K562 (cell line): Measurements from ENCODE around the gene ELF1.

Experiments
- CTCF ChIP-seq, 3 experiments: IDR thresholded peaks in 2 of 3; conservative IDR thresholded peaks in 1 of 3; 2 replicates each; pipeline ENCODE4 v1.5.1; 2011 to 2012; ENCODE audit warnings: low read length in 3 of 3, mild to moderate bottlenecking in 3 of 3, control low read depth in 2 of 3, improper control_type of control experiment in 1 of 3, inconsistent platforms in 1 of 3, low read depth in 1 of 3, mixed read lengths in 1 of 3, moderate library complexity in 1 of 3; ENCODE audit not compliant: insufficient read depth in 2 of 3
- EZH2 ChIP-seq: IDR thresholded peaks from 2 replicates; pipeline ENCODE4 v1.6.1; 2012; ENCODE audit warnings: low read depth, mild to moderate bottlenecking, inconsistent platforms, low read length, borderline replicate concordance
- GABPA ChIP-seq: fragments of 200-800 bp; sonication (Bioruptor generic); conservative IDR thresholded peaks from 2 replicates; pipeline ENCODE4 v1.6.1; 2016; ENCODE audit warnings: low read depth, missing genetic modification characterization, missing compliant biosample characterization
- GATA2 ChIP-seq: sonication (generic); formaldehyde crosslinking; IDR thresholded peaks from 2 replicates; pipeline ENCODE4 v1.4.0; 2020; ENCODE audit warnings: mild to moderate bottlenecking, missing genetic modification reagents
- GTF2F1 ChIP-seq: IDR thresholded peaks from 2 replicates; pipeline ENCODE4 v1.6.1; 2011; ENCODE audit warnings: low read depth, low read length, improper control_type of control experiment
- HDAC6 ChIP-seq: IDR thresholded peaks from 2 replicates; pipeline ENCODE4 v1.6.1; 2012; ENCODE audit warnings: low read depth, mild to moderate bottlenecking, control low read depth, inconsistent platforms, low read length, moderate library complexity
- NBN ChIP-seq: fragments of 450-650 bp; IDR thresholded peaks from 2 replicates; pipeline ENCODE4 v1.6.1; 2016; ENCODE audit warnings: low read depth, mild to moderate bottlenecking
- NR3C1 ChIP-seq: sonication (generic); formaldehyde crosslinking; IDR thresholded peaks from 2 replicates; pipeline ENCODE4 v1.8.1; 2022; ENCODE audit warnings: missing genetic modification reagents
- PHF8 ChIP-seq: fragments of 200-600 bp; sonication (generic); IDR thresholded peaks from 2 replicates; pipeline ENCODE4 v1.6.1; 2012; ENCODE audit warnings: mixed run types, mild to moderate bottlenecking, inconsistent platforms, low read length, moderate library complexity, borderline replicate concordance
- POLR2A ChIP-seq: fragments of 450-650 bp; conservative IDR thresholded peaks from 2 replicates; pipeline ENCODE4 v1.6.1; 2016
- SNRNP70 ChIP-seq: fragments of 200-400 bp; formaldehyde crosslinking; optimal IDR thresholded peaks from 2 replicates; pipeline ENCODE3; 2017; ENCODE audit warnings: low read depth, low read length
- TCF7 ChIP-seq: sonication (generic); IDR thresholded peaks from 2 replicates; pipeline ENCODE4 v1.6.1; 2016; ENCODE audit warnings: antibody characterized with exemption, borderline replicate concordance
- USF2 ChIP-seq: sonication (generic); formaldehyde crosslinking; IDR thresholded peaks from 2 replicates; pipeline ENCODE4 v1.5.0; 2020; ENCODE audit warnings: missing genetic modification reagents
- ZNF121 ChIP-seq: sonication (generic); formaldehyde crosslinking; conservative IDR thresholded peaks from 2 replicates; pipeline ENCODE4 v1.8.0; 2022; ENCODE audit warnings: missing genetic modification reagents

- TF ChIP-seq CTCF (IDR thresholded peaks at IDR 0.05 in 2 of 3, conservative IDR thresholded peaks at IDR 0.05 in 1 of 3; ENCODE audit: insufficient read depth in 2 of 3, low read depth in 1 of 3, low read length in 3 of 3) (no peak), POLR2A (no peak), GATA2 (CRISPR knock-in tag) (no peak), GTF2F1 (no peak), EZH2 (no peak), GABPA (no peak), PHF8 (no peak), SNRNP70 (no peak), USF2 (CRISPR knock-in tag) (no peak), ZNF121 (CRISPR knock-in tag) (peak; percentile 28; the same call in 1 of the 2 replicates), TCF7 (no peak), NR3C1 (no peak), HDAC6 (no peak), NBN (no peak)
Observed at GRCh38 chr13:40968416-40969000, 50.6 kb downstream of the ELF1 start.
